Lower leg skin (tissue), 3 donors: ENCODE results near the gene SRSF1.

Experiments
- POLR2A ChIP-seq, 2 donors: fragments of 450-650 bp; IDR thresholded peaks; one replicate each; pipeline ENCODE4 v1.6.1; 2016 to 2017; ENCODE audit warnings: antibody characterized with exemption in 2 of 2, mild to moderate bottlenecking in 1 of 2, moderate library complexity in 1 of 2
- TF ChIP-seq, protein P1 (sequence below), 3 donors: fragments of 450-650 bp; IDR thresholded peaks; one replicate each; pipeline ENCODE4 v1.5.1; 2016; ENCODE audit warnings: antibody characterized with exemption in 3 of 3, mild to moderate bottlenecking in 3 of 3, moderate library complexity in 2 of 3

DNA sequence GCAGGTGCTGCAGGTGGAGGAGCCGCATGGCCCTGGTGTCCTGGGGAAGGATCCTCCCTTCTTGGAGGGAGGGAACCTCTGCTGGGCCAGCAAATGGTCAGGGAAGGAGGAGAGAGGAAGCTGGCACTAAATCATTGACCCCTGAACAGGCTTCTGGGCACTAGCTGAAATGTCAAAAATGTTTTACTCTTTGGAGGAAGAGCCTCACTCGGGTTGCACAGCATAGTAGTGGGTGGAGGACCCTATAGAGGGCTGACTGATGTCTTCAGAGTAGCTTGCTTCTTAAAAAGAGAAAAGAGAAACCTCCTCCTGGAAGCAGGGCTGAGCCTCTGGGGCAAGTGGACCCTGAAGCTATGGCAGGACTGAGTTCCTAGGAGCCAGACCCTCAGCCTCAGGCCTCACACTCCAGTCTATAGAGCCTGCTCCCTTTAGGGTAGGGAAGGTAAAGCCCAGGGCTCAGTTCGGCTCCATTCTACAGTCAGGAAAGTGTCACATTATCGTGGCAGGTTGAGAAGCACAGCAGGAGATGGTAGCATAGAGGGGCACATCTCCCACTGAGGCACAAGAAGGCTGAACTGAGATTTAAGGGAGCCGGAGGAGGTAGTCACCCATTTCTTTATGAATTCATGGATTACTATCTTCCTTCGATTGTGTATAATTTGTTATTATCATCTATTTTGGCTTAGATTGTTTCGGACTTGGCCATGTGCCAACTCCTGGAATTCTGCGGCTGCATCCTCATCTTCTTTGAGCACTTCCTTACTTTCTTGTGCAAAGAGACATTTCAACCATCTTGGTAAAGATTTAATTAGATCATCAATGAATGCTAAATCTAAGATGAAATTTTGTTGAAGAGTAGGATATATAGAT lies 44.5 kb downstream of the SRSF1 start:
- TF ChIP-seq, protein P1, sequence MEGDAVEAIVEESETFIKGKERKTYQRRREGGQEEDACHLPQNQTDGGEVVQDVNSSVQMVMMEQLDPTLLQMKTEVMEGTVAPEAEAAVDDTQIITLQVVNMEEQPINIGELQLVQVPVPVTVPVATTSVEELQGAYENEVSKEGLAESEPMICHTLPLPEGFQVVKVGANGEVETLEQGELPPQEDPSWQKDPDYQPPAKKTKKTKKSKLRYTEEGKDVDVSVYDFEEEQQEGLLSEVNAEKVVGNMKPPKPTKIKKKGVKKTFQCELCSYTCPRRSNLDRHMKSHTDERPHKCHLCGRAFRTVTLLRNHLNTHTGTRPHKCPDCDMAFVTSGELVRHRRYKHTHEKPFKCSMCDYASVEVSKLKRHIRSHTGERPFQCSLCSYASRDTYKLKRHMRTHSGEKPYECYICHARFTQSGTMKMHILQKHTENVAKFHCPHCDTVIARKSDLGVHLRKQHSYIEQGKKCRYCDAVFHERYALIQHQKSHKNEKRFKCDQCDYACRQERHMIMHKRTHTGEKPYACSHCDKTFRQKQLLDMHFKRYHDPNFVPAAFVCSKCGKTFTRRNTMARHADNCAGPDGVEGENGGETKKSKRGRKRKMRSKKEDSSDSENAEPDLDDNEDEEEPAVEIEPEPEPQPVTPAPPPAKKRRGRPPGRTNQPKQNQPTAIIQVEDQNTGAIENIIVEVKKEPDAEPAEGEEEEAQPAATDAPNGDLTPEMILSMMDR (IDR thresholded peaks at IDR 0.05) = no peak
- no peak for TF ChIP-seq POLR2A (IDR thresholded peaks at IDR 0.05)
